Ovary (tissue), 3 donors: ENCODE results near the gene ZKSCAN1.
"Not testable (repeated sequence)": the region's sequence is repeated elsewhere in the genome, so short reads cannot be mapped to it uniquely, and the experiment has no call there.

Experiments used
- CTCF ChIP-seq, 3 donors: fragments of 450-650 bp in 2 of 3; fragments of 200-600 bp in 1 of 3; IDR thresholded peaks; one replicate each; pipeline versions ENCODE4 v1.5.1 to v1.8.0; 2016 to 2022; ENCODE audit warnings: antibody characterized with exemption in 3 of 3, mild to moderate bottlenecking in 1 of 3
- EP300 ChIP-seq: sonication (generic); formaldehyde crosslinking; IDR thresholded peaks from one replicate; pipeline ENCODE4 v1.6.1; 2017; ENCODE audit warnings: antibody characterized with exemption
- POLR2A ChIP-seq: fragments of 450-650 bp; IDR thresholded peaks from one replicate; pipeline ENCODE4 v1.6.1; 2017; ENCODE audit warnings: antibody characterized with exemption, mild to moderate bottlenecking, moderate library complexity
- donor health status: DM: no; HTN: no; CAD: no.

- not testable (repeated sequence) for TF ChIP-seq CTCF (IDR thresholded peaks at IDR 0.05); POLR2A; EP300
Measured at GRCh38 chr7:99987306-99987705, 28.1 kb upstream of the ZKSCAN1 start.
